ENCODE results near the gene CTNNA3.

CTNNA3 gene

DNA sequence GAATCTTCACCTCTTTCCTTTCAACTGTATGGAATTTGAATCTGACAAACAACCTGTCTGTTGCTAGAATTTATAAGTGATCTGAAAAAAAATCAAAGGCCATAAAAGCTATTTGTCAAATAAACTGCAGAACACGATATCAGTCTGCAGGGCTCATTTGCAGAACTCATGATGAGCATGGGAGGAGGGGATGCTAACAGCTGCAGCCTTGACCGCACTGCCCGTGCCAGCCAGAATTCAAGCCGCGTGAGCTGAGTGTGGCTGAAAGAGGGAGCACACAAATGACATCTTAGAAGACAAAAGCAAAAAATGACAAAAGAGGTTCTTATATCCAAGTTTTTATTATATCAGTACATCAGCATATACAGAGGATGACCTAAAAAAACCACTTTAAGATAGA is 754.5 kb downstream of the CTNNA3 start:
- DNase-seq (ENCODE audit: low read depth in 1 of 2, low spot score in 1 of 2): no peak

DNA sequence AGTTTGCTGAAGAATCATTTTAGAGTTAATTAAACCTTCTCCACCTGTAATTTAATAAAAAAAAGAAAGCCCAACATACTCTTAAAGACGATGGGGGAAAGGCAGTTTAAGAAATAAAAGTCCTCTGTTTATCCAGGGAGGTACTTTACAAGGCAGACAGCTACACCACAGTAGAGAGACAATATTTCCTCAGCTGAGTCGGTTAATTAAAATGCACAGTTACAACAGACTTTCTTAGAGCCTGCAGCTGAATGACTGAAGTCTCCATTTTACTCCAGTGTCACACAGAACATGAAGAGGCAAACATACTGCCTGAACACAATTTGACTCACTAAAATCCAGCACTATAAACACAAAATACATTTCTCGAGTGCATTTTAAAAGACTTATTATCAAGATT is 755.0 kb downstream of the CTNNA3 start:
- DNase-seq (ENCODE audit: low read depth in 1 of 2, low spot score in 1 of 2): no peak

- DNase-seq (ENCODE audit: low read depth in 1 of 2, low spot score in 1 of 2): no peak
Observed at GRCh38 chr10:66934711-66935110, 761.3 kb downstream of the CTNNA3 start.

DNA sequence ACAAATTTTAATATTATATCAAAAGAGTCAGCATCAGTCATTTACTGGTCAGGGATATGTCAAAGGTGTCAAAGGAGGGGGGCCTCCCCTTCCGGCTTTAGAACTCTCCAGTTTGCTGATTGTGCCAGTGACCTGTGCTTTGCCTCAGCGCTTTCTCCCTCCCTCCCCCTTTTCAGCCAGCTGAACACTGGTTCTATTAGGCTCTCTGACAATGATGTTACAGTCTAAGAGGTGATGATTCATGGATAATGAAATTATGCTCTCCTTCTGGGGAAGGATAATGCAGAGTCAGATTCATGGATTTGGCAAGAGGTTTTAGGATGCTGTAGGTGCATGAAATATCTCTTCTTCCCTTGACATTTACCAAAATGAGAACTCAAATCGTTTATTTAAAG is 764.0 kb downstream of the CTNNA3 start:
- DNase-seq (ENCODE audit: low read depth in 1 of 2, low spot score in 1 of 2): no peak

DNA sequence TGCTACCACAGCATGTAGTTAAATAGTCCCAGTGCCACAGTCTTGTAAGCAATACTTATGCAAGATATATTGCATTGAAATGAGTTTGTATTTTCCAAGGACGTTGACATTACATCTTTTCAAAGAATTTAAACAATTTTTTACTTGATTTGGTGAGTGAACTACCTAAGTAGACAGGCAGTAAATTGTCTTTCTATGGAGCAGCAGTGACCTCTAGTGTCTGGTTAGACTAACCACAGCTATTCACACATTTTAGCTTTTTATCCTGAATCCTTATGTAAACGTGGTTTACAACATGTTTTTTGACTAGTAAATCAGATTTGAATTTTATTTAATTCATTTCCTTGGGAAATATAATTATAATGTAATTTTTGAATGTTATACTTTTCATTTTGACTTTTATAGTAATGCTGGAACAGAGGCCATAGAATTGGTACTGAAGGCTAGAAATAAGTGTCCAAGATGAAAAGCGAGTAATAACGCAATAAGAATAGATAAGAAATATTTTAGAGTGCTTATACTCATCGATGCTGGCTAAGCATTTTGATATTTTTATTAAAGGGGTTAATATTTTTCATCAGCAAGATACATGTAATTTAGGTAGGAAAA is 764.6 kb downstream of the CTNNA3 start:
- DNase-seq (ENCODE audit: low read depth in 1 of 2, low spot score in 1 of 2): no peak

DNA sequence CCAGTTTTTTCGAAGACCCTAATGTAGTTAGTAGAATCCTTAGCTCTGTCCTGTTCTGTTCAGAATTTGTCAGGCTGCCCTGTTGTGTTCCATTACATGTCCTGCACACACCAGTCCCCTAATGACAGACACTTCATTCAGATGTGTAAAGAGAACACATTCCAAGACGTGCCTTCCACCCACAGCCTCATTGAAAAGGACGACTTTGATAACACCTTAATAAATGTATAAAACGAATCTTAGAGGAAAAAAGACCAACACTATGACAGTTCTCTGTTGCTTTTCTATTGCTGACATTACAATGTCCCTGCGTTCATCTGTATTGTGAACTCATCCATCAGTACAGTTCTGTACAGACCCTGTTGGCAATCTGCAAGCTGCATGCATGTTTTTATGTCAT is 766.6 kb downstream of the CTNNA3 start:
- no peak for DNase-seq (ENCODE audit: low read depth in 1 of 2, low spot score in 1 of 2)

- no peak for DNase-seq (ENCODE audit: low read depth in 1 of 2, low spot score in 1 of 2)
Observed at GRCh38 chr10:66928776-66929175, 767.2 kb downstream of the CTNNA3 start.

GRCh38 chr10:66927971-66928770 is 767.8 kb downstream of the CTNNA3 start:
- DNase-seq (ENCODE audit: low read depth in 1 of 2, low spot score in 1 of 2): no peak

- DNase-seq (ENCODE audit: low read depth in 1 of 2, low spot score in 1 of 2): no peak
Observed at GRCh38 chr10:66927251-66927935, 768.6 kb downstream of the CTNNA3 start.

GRCh38 chr10:66926841-66927240 is 769.2 kb downstream of the CTNNA3 start:
- DNase-seq (ENCODE audit: low read depth in 1 of 2, low spot score in 1 of 2): no peak

- DNase-seq (ENCODE audit: low read depth in 1 of 2, low spot score in 1 of 2): no peak
Observed at GRCh38 chr10:66925896-66926715, 769.9 kb downstream of the CTNNA3 start, which contains the start of gene LRRTM3. LRRTM3 (plus strand) TSS chr10:66926036.

DNA sequence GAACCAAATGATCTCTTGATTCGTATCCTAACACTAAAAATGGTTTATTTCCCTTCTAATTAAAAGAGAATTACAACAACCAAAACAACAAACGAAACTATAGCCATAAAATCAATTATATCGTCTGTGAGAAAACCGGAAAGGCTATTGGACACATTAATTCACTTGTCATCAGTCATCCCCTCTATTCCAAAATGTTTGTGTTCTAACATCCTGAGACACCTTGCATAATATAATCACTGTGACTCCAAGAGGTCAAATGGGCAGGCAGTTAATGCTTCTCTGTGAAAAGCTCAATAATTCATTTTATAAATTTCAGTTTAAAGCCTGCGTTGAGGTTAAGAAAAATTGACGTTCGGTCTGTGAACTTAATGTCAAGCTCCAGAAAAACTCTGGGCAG is 770.6 kb downstream of the CTNNA3 start:
- no peak for DNase-seq (ENCODE audit: low read depth in 1 of 2, low spot score in 1 of 2)

GRCh38 chr10:66924674-66925345 is 771.2 kb downstream of the CTNNA3 start:
- no peak for DNase-seq (ENCODE audit: low read depth in 1 of 2, low spot score in 1 of 2)

DNA sequence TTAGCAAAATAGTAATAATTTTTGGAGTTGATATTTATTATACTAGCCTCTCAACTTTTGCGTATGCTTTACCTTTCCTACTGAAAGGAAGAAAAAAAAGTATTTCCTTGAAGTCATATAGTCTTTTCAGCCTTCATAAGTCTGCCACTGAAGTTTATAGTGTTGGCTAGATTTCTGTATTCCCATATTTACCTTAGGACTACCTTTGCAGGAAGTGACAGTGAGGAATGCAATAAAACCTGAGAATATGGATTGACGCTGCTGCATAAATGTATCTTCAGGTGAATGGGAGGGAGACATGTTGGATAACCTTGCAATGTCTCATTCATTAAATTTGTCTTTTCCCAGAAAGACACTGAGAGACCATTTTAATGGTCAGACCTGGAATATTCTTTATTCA is 776.7 kb downstream of the CTNNA3 start:
- DNase-seq (ENCODE audit: low read depth in 1 of 2, low spot score in 1 of 2): no peak

DNA sequence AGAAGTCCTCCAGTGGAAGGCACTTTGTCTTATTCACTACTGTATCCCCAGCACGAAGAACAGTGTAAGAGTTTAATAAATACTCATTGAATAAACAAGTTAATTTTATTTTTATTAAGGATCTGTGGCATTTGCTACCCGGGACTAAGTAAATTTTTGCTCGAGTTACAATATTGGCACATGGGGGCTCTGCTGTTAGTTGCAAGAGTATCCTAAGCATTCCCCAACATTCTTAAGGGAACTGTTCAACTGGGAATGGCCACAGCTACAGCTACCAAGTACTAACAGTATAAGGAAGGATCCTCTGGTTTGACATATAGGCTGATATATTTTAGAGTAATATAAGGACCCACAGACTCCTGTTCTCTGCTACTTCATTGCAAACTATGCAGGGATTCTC is 778.9 kb downstream of the CTNNA3 start:
- no peak for DNase-seq (ENCODE audit: low read depth in 1 of 2, low spot score in 1 of 2)

DNA sequence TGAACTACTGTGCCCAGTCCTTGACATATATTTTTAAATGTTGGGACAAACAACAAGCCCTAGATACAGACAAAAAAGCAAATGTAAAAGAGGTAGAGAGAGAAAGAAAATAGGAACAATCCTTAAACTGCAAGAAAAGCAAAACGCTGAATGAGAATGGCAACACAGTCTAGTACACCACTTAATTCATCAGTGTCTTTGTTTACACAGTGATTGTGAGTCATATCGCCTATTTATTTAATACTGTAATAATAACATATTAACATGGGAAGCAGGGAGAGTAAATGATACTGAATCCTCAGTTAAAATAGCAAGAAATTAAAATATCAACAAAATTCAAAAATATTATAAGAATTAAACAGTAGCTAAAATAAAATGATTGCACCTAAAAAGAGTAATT is 780.0 kb downstream of the CTNNA3 start:
- DNase-seq (ENCODE audit: low read depth in 1 of 2, low spot score in 1 of 2): no peak

DNA sequence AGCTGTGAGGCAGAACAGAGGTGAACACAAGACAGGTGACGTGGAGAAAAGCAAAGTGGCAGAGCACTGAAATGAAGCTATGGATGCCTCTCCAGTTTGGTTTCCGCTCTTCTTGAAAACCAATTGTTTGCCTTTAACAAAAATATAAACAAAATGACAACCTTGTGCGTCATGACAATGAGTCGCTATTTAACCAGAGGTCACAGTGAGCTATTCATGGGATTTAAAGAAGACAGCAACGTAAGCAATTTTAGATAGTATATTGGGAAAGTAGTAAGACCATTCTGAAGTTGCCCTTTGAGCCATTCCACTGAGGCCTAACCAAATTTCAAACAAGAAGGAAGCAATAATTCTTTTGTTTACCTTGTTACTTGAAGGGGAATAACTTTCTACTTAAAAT is 785.3 kb downstream of the CTNNA3 start:
- no peak for DNase-seq (ENCODE audit: low read depth in 1 of 2, low spot score in 1 of 2)

GRCh38 chr10:66892871-66893270 is 803.1 kb downstream of the CTNNA3 start:
- DNase-seq (ENCODE audit: low read depth in 1 of 2, low spot score in 1 of 2): no peak

DNA sequence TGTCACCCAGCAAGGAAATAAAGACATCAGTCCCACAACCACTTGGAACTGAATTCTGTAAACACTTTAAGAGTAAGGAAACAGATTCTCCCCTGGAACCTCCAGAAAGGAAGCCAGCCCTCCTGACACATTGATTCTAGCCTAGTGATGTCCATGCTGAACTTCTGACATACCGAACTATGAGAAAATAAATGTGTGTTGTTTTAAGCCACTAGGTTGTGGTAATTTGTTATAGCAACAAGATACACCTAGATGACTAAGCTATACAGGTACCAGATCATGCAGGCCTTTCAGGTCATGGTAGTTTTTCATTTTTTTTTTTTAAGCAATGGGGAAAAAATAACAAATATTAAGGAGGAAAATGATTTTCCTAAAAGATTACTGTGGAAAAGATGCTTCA is 807.8 kb downstream of the CTNNA3 start:
- no peak for DNase-seq (ENCODE audit: low read depth in 1 of 2, low spot score in 1 of 2)

- DNase-seq (ENCODE audit: low read depth in 1 of 2, low spot score in 1 of 2): no peak
Observed at GRCh38 chr10:66886848-66887247, 809.1 kb downstream of the CTNNA3 start.

DNA sequence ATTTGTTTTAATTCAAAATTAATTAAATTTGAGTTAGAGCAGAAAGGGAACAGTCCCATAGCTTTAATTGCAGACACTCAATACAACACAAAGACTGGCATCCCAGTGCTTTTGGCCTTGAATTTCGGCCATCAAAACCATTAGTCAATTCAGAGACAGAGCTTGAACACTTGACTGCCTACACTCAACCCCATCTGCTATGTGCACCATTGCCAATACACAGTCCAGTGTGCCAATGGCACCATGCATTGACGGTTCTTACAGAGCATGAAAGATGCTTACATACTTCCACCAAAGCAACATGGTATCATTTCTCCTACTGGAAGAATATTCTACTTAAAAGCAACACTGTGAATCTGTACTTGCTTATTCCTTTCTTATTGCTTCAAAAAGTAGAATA is 813.7 kb downstream of the CTNNA3 start:
- no peak for DNase-seq (ENCODE audit: low read depth in 1 of 2, low spot score in 1 of 2)
